Measurements from ENCODE around the gene TMEM95. TPM values are rescaled to one million over a fixed set of nuclear protein-coding genes. Genes with fewer than 3 reads are reported as not detected.

TMEM95 gene
- total and polyA plus RNA-seq, 2 of the 8 experiments (the other 6 are each of a cell fraction or from before 2014, with no cell fraction given) = not detected

GRCh38 chr17:7394452-7395191 lies 39.7 kb downstream of the TMEM95 start, which contains the start of gene PLSCR3:
TSS of gene PLSCR3 (minus strand) at chr17:7394525. CDS start at chr17:7394110, 415 bp downstream.
- Histone ChIP-seq H3K9me3 (ENCODE audit: insufficient read depth in 2 of 2, low read depth in 1 of 2, low read length in 1 of 2) (no peaks in the 10 kb centered on the region), H2AFZ (ENCODE audit: low read length) (peak within 1 kb of the TSS; percentile 61; the same call in 1 of the 2 replicates), H3K4ac (replicated peaks; ENCODE audit: insufficient read length, low read depth, low read length) (no peak within 1 kb of the TSS), H2BK20ac (ENCODE audit: low read length) (no peak within 1 kb of the TSS), H3K56ac (replicated peaks; ENCODE audit: insufficient read length, low read depth, low read length) (peak within 1 kb of the TSS; percentile 54), H3K4me2 (ENCODE audit: insufficient read depth in 1 of 2, low read depth in 2 of 2, low read length in 2 of 2) (peak within 1 kb of the TSS; percentile 91 to 95), H2BK15ac (ENCODE audit: low read length) (peak within 1 kb of the TSS; percentile 29; the same call in 1 of the 2 replicates), H4K91ac (replicated peaks; ENCODE audit: insufficient read length, low read length) (no peak within 1 kb of the TSS), H2BK120ac (replicated peaks; ENCODE audit: low read depth, low read length) (no peak within 1 kb of the TSS), H3K36me3 (ENCODE audit: control insufficient read depth in 2 of 4, insufficient read depth in 4 of 4, low read length in 3 of 4) (peaks cover 0 to 16% (median 7%) of the 10 kb centered on the region in 4 experiments; a peak in 4 of 8 replicates), H3K79me1 (ENCODE audit: low read depth, low read length) (no peaks in the 10 kb centered on the region; the same call in 1 of the 2 replicates), H3K18ac (ENCODE audit: extremely low read depth, low read length) (peak within 1 kb of the TSS; percentile 90), H4K20me1 (replicated peaks in 1 of 2; ENCODE audit: control insufficient read depth in 1 of 2, insufficient read depth in 2 of 2, low read length in 2 of 2) (peaks cover 0 to 8% of the 10 kb centered on the region in 2 experiments), H3K4me1 (replicated peaks in 1 of 4; ENCODE audit: control insufficient read depth in 3 of 4, insufficient read depth in 4 of 4, low read length in 3 of 4) (peaks cover 0 to 9% (median 3%) of the 10 kb centered on the region in 4 experiments; a peak in 6 of 7 replicates), H2BK12ac (ENCODE audit: low read depth, low read length) (no peak within 1 kb of the TSS), H3K4me3 (ENCODE audit: extremely low read depth in 1 of 4, insufficient read depth in 2 of 4, low read depth in 3 of 4, low read length in 4 of 4) (peak within 1 kb of the TSS; percentile 69 to 83 (median 72)), H2BK5ac (ENCODE audit: low read depth, low read length) (peak within 1 kb of the TSS; percentile 75; the same call in 1 of the 2 replicates), H4K5ac (ENCODE audit: insufficient read length, low read depth, low read length) (peak within 1 kb of the TSS; percentile 67), H3K27me3 (replicated peaks in 1 of 4; ENCODE audit: control insufficient read depth in 3 of 4, extremely low read depth in 1 of 4, insufficient read depth in 3 of 4, low read length in 3 of 4) (no peaks in the 10 kb centered on the region), H3K9ac (replicated peaks in 1 of 4; ENCODE audit: extremely low read depth in 1 of 4, low read depth in 3 of 4, low read length in 3 of 4) (peak within 1 kb of the TSS in 3 of 4 experiments; percentile 34 to 63 (median 44); a peak in 4 of 7 replicates), H3K79me2 (ENCODE audit: control insufficient read depth in 1 of 2, insufficient read depth in 2 of 2, low read length in 2 of 2) (no peaks in the 10 kb centered on the region), H2AK5ac (ENCODE audit: low read depth, low read length) (no peak within 1 kb of the TSS), H3K23ac (ENCODE audit: insufficient read length) (no peak within 1 kb of the TSS), H3K14ac (ENCODE audit: insufficient read length) (no peak within 1 kb of the TSS), H3K27ac (ENCODE audit: low read depth, low read length) (no peak within 1 kb of the TSS), H3K23me2 (ENCODE audit: low read depth, low read length) (peaks cover 14% of the 10 kb centered on the region; the same call in 1 of the 2 replicates), H4K8ac (ENCODE audit: extremely low read depth, insufficient read depth, low read length) (no peak within 1 kb of the TSS; the same call in 1 of the 2 replicates)
- CTCF ChIA-PET (ENCODE audit: partially characterized antibody) = interaction anchor here (0.6 to 2.6 kb wide), 10 partner anchors 8 to 288 kb away, joined by 3 to 9 read pairs (median 4); partner anchors contain the start of genes KCTD11, SOX15, SPEM1 and TMEM256
- DNase-seq (ENCODE audit: low read depth in 1 of 2, low spot score in 2 of 2) = peak in 1 of 2 experiments; percentile 93
- POLR2A ChIA-PET (ENCODE audit: partially characterized antibody) = interaction anchor here (0.6 to 4.9 kb wide), 9 partner anchors 8 to 81 kb away, joined by 3 to 29 read pairs (median 4); partner anchors contain the start of genes TMEM102, TMEM256 and TNK1
- FAIRE-seq = no peak
- 2% methylated on average over 44 of the region's 71 CpGs; no CpG with 5 or more reads in 1 of the 2 experiments for WGBS, 2 experiments (ENCODE audit: extremely low coverage in 1 of 2, insufficient coverage in 1 of 2, insufficient read length in 1 of 2, insufficient replicate concordance in 2 of 2, low coverage in 1 of 2, low lambda C conversion rate in 2 of 2, missing lambda C conversion rate in 1 of 2)
- no peak for TF ChIP-seq CHD2 (IDR thresholded peaks at IDR 0.05; ENCODE audit: low read length)
- 0 out of 4 replicates have a peak, but pooled peaks have one; percentile 11 to 26 for TF ChIP-seq RAD21 (IDR thresholded peaks at IDR 0.05 in 1 of 2, conservative IDR thresholded peaks at IDR 0.05 in 1 of 2; ENCODE audit: low read depth in 2 of 2, low read length in 2 of 2)
- TF ChIP-seq ATF3 (IDR thresholded peaks at IDR 0.05; ENCODE audit: insufficient read depth, low read depth, low read length) = no peak
- TF ChIP-seq SP2 (IDR thresholded peaks at IDR 0.05; ENCODE audit: low read length) = no peak
- no peak for TF ChIP-seq CEBPB (IDR thresholded peaks at IDR 0.05; ENCODE audit: low read depth, low read length)
- TF ChIP-seq GABPA (IDR thresholded peaks at IDR 0.05; ENCODE audit: borderline replicate concordance, insufficient read depth, low read length) = no peak
- no peak for TF ChIP-seq TAF7 (optimal IDR thresholded peaks at IDR 0.05; ENCODE audit: borderline replicate concordance, low read depth, low read length)
- TF ChIP-seq KDM1A (IDR thresholded peaks at IDR 0.05; ENCODE audit: borderline replicate concordance, low read length) = no peak
- no peak; the same call in 1 of the 2 replicates for TF ChIP-seq E2F6 (IDR thresholded peaks at IDR 0.05)

Data from H1 (cell line).